GM12891 (cell line): Measurements from ENCODE around the gene ASB15.

ENCODE experiments used
- PAX5 ChIP-seq: IDR thresholded peaks from 2 replicates; pipeline ENCODE4 v1.6.1; 2011; ENCODE audit warnings: low read length, moderate library complexity, mild to moderate bottlenecking; ENCODE audit not compliant: insufficient read depth, severe bottlenecking
- POLR2A ChIP-seq: IDR thresholded peaks from 2 replicates; pipeline ENCODE4 v1.6.1; 2011; ENCODE audit warnings: low read depth, low read length, control low read depth
- POLR2AphosphoS5 ChIP-seq: IDR thresholded peaks from 2 replicates; pipeline ENCODE4 v1.6.1; 2011; ENCODE audit warnings: low read depth, low read length, control low read depth
- POU2F2 ChIP-seq: IDR thresholded peaks from 2 replicates; pipeline ENCODE4 v1.6.1; 2011; ENCODE audit warnings: low read depth, mild to moderate bottlenecking, control low read depth, low read length, moderate library complexity
- SPI1 ChIP-seq: IDR thresholded peaks from 2 replicates; pipeline ENCODE4 v1.6.1; 2011; ENCODE audit warnings: low read depth, low read length, control low read depth
- TAF1 ChIP-seq: IDR thresholded peaks from 2 replicates; pipeline ENCODE4 v1.6.1; 2011; ENCODE audit warnings: low read depth, low read length, control low read depth

DNA sequence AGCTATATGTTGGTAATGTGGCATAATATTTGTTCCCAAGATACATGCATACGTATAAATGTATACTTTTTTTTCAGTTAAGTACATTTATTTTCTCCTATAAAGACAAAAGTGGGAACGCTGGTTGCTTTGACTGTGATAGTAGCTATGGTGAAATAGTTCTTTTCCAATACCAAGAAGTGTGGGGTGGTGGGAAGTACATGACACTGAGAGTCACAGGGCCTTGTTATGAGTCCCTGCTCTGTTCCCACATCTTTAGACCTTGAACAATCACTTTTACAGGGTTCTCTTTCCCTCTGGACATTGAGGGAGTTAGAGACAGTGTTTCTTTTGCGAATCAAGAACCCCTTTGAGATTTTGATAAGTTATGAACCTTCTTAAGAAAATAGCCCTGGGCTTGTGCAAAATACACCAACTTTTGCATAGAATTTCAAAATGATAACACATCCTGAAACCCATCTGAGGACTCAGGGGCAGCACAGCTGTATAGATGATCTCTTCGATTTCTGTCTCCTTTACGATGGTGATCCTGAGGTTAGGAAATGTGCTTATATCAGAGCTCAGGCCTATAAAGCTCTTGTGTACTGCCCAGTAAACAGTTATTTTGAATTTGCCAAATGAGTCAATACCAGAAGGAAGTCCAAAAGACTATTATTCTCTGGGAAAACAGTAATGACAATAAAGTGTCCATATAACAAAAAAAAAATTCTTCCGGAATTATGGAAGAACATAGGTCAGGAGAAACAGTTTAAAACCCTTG lies 55.1 kb downstream of the ASB15 start:
- TF ChIP-seq POLR2A (no peak), POLR2AphosphoS5 (no peak), TAF1 (no peak), SPI1 (no peak), POU2F2 (no peak), PAX5 (no peak)
